Neural progenitor cell (in vitro differentiated cells): Measurements from ENCODE around the gene STAT2.

Source experiments
- EZH2 ChIP-seq: fragments of 200-600 bp; sonication (generic); IDR thresholded peaks from 2 replicates; pipeline ENCODE4 v1.6.1; 2017; ENCODE audit warnings: antibody characterized with exemption, mild to moderate bottlenecking, moderate library complexity
- TF ChIP-seq, protein P1 (sequence below): fragments of 200-600 bp; sonication (generic); IDR thresholded peaks from 2 replicates; pipeline ENCODE4 v1.5.1; 2017; ENCODE audit warnings: antibody characterized with exemption, mild to moderate bottlenecking

DNA sequence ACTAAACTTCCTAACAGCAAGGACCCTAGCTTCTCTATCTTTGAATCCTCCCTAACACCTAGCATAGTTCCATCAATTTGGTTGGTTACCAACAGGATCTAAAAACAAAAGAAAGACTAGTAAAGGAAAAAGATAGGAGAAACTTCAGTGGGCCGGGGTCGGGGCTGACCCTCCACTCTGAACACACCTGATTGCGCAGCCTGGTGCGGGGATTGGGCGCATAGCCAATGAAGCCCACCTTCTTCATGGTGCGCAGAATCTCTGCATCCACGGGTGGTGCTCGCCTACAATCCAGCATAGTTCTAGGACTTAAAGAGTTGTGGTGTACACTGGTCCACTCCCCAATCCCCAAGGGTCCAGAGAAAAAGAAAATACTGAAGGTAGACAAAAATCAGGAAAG, 33.8 kb downstream of the STAT2 start:
- TF ChIP-seq, protein P1, sequence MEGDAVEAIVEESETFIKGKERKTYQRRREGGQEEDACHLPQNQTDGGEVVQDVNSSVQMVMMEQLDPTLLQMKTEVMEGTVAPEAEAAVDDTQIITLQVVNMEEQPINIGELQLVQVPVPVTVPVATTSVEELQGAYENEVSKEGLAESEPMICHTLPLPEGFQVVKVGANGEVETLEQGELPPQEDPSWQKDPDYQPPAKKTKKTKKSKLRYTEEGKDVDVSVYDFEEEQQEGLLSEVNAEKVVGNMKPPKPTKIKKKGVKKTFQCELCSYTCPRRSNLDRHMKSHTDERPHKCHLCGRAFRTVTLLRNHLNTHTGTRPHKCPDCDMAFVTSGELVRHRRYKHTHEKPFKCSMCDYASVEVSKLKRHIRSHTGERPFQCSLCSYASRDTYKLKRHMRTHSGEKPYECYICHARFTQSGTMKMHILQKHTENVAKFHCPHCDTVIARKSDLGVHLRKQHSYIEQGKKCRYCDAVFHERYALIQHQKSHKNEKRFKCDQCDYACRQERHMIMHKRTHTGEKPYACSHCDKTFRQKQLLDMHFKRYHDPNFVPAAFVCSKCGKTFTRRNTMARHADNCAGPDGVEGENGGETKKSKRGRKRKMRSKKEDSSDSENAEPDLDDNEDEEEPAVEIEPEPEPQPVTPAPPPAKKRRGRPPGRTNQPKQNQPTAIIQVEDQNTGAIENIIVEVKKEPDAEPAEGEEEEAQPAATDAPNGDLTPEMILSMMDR = no peak
- TF ChIP-seq EZH2 = no peak
